Activated CD8-positive, alpha-beta memory T cell treated with anti-CD3 and anti-CD28 coated beads, Interleukin-2, amount 10 ng/mL, durations not matched to agents 7 days and 5 days (primary cell): ENCODE measurements around the gene SLC7A1. TPM values are rescaled to one million over a fixed set of nuclear protein-coding genes. Genes with fewer than 3 reads are reported as not detected.

Experiments used
- ATAC-seq: fragments of 150-1000 bp; cut with Tn5 transposase; one replicate; pipeline ENCODE4 v1.10.0; 2021; ENCODE audit warnings: moderate library complexity
- CTCF ChIA-PET: fragments of 350-600 bp; sonication (Branson Sonifier 250); formaldehyde crosslinking; loops from one replicate; lab custom pipeline; 2021; ENCODE audit warnings: antibody characterized with exemption; lab: Charles Lee
- DNase-seq: peaks from one replicate; pipeline ENCODE4 v3.0.0-alpha.2; 2020
- H3K27ac Mint-ChIP-seq: one replicate; pipeline ENCODE4 v1.8.0; 2021; ENCODE audit warnings: mild to moderate bottlenecking, mixed read lengths
- H3K27me3 Mint-ChIP-seq: one replicate; pipeline ENCODE4 v1.8.0; 2021; ENCODE audit warnings: mixed read lengths
- H3K36me3 Mint-ChIP-seq: one replicate; pipeline ENCODE4 v1.8.0; 2021; ENCODE audit warnings: mild to moderate bottlenecking, mixed read lengths
- H3K4me1 Mint-ChIP-seq: one replicate; pipeline ENCODE4 v1.8.0; 2021; ENCODE audit warnings: mixed read lengths
- H3K4me3 Mint-ChIP-seq: one replicate; pipeline ENCODE4 v1.8.0; 2021; ENCODE audit warnings: mild to moderate bottlenecking, moderate library complexity, mixed read lengths
- H3K9me3 Mint-ChIP-seq: one replicate; pipeline ENCODE4 v1.8.0; 2022; ENCODE audit warnings: low read depth, mixed read lengths
- total RNA-seq, 2 experiments: library from RNA; stranded (reverse); gene quantifications; one replicate each; pipeline ENCODE4 v1.2.3, GENCODE V29; 2021

Gene SLC7A1
- total RNA-seq, 2 experiments from 2014 or later = 101 to 105 TPM

DNA sequence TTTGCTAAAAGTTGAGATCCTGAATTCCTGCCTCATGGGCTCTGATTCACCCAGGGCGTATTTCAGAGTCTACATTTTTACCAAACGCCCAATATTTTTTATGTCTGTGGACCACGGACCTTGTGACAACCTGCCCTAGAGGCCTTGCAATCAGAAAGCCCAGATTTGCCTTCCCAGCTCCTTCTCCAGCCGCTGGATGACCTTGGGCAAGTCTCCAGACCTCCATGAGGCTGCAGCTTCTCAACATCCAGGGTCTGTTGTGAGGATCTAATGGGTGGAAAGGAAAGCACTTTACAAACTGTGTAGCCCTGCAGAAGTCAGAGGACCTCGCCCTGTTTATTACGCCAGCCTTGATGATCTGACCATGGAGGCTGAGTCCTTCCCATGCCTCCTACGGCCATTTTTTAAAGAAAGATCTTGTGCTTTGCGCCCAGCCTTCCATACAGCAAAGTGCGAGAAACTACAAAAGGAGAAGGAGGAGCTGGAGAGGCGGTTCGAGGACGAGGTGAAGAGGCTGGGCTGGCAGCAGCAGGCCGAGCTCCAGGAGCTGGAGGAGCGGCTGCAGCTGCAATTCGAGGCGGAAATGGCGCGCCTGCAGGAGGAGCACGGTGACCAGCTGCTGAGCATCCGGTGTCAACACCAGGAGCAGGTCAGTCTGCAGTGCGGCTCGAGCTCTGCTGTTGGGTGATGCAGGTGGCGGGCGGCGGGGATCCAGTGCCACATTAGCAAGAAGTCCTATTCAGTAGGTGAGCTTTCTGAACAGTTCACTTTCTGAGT is 115.6 kb downstream of the SLC7A1 start:
- H3K36me3 Mint-ChIP-seq = no peaks in the 10 kb centered on the region
- no peak for DNase-seq
- no peak for ATAC-seq
- H3K4me3 Mint-ChIP-seq = no peak overlapping the region
- H3K4me1 Mint-ChIP-seq = no peaks in the 10 kb centered on the region
- CTCF ChIA-PET = interaction anchor here (1.0 kb wide), 1 partner anchor 28 kb away, joined by 4 read pairs; no protein-coding TSS in a partner anchor
- peaks cover 16% of the 10 kb centered on the region for H3K27me3 Mint-ChIP-seq
- no peaks in the 10 kb centered on the region for H3K9me3 Mint-ChIP-seq
- no peak overlapping the region for H3K27ac Mint-ChIP-seq

DNA sequence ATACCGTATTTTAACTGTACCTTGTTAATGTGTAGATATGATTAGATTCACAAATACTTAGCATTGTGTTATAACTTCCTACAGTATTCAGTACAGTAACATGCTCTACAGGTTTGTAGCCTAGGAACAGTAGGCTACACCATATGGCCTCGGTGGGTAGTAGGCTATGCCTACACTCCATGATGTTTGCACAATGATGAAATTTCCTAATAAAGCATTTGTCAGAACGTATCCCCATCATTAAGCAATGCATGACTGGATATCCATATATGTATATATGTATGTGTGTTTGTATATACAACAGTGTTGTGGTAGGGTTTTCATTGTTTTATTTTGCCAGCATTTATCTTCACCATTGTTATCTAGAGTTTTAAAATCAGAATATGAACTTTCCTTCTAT is 119.4 kb downstream of the SLC7A1 start:
- Mint-ChIP-seq H3K4me1 (no peaks in the 10 kb centered on the region), H3K27me3 (peaks cover 14% of the 10 kb centered on the region), H3K27ac (no peak overlapping the region), H3K9me3 (no peaks in the 10 kb centered on the region), H3K36me3 (no peaks in the 10 kb centered on the region), H3K4me3 (no peak overlapping the region)
- no peak for DNase-seq
- CTCF ChIA-PET = no interaction called here
- no peak for ATAC-seq

DNA sequence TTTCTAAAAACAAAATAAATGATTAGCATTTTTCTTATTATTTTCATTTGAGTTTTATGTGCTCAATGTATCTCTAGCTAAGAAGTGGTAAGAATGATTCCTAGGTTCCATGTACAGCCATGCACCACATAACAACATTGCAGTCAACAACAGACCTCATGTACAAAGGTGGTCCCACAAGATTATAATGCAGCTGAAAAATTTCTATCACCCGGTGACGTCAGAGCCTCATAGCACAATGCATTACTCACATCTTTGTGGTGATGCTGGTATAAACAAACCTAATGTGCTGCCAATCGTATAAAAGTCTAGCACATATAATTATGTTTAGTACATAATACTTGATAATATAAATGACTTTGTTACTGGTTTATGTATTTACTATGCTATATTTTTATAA is 120.5 kb downstream of the SLC7A1 start:
- DNase-seq = no peak
- Mint-ChIP-seq H3K27me3 (peaks cover 11% of the 10 kb centered on the region), H3K9me3 (no peaks in the 10 kb centered on the region), H3K4me1 (no peaks in the 10 kb centered on the region), H3K4me3 (no peak overlapping the region), H3K27ac (no peak overlapping the region), H3K36me3 (no peaks in the 10 kb centered on the region)
- no peak for ATAC-seq
- CTCF ChIA-PET = interaction anchor here (4.0 kb wide), 1 partner anchor 33 kb away, joined by 16 read pairs; no protein-coding TSS in a partner anchor

DNA sequence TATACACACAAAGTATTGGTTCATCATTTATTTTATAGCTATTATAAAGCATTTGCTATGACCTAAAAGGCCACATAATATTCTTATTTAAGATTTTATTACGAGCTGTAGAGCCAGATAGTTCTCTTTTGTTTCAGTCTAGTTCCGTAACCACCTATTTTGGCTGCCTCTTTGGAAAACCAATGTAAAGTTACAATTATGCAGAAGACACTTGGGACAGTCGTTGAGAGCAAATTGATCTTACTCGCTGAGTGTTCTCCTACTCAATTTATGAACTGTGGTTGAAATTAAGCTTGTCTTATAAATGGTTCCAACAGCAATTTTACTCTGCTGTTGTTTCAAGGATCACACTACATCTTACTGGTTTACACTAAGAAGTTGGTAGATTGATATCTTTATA is 122.3 kb downstream of the SLC7A1 start:
- peaks cover 11% of the 10 kb centered on the region for H3K27me3 Mint-ChIP-seq
- no peaks in the 10 kb centered on the region for H3K4me1 Mint-ChIP-seq
- no peaks in the 10 kb centered on the region for H3K36me3 Mint-ChIP-seq
- H3K27ac Mint-ChIP-seq = no peak overlapping the region
- ATAC-seq (no peak), DNase-seq (no peak)
- no peak overlapping the region for H3K4me3 Mint-ChIP-seq
- H3K9me3 Mint-ChIP-seq = no peaks in the 10 kb centered on the region
- CTCF ChIA-PET = interaction anchor here (0.7 to 4.0 kb wide), 7 partner anchors 11 to 241 kb away, joined by 3 to 16 read pairs (median 6); no protein-coding TSS in a partner anchor

DNA sequence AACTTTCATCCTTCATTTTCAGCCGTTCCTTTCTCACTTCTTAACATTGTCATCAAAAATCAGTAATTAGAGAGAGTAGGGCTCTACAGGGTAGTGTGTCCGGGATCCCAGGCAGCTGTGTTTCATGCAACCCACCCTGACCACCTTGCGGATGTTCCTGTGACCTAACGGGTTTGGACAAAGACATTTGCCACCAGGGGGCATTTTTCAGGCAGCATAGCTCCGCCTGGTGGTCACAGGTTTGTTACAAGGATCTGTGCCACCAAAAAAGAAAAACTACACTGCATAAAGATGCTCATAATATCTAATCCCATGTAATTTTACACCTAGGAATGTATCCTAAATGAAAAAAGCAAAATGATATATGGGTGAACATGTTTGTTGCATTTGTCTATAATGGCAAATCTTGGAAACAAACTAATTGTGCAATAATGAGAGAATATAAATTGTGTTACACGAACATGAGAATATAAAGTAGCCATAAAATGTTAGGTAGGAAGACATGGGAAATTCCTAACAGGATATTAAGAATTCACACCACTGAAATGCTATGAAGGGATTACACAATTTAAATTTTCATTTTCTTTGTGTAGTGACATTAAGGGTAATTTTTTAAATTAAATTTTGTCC is 123.0 kb downstream of the SLC7A1 start:
- no peak for ATAC-seq
- CTCF ChIA-PET = interaction anchor here (0.5 to 4.0 kb wide), 13 partner anchors 11 to 813 kb away, joined by 3 to 16 read pairs (median 3); partner anchors contain the start of gene POMP
- no peaks in the 10 kb centered on the region for H3K9me3 Mint-ChIP-seq
- H3K4me3 Mint-ChIP-seq = no peak overlapping the region
- peak; percentile 67 for DNase-seq
- peaks cover 2% of the 10 kb centered on the region for H3K4me1 Mint-ChIP-seq
- H3K27ac Mint-ChIP-seq = no peak overlapping the region
- peaks cover 13% of the 10 kb centered on the region for H3K27me3 Mint-ChIP-seq
- no peaks in the 10 kb centered on the region for H3K36me3 Mint-ChIP-seq

DNA sequence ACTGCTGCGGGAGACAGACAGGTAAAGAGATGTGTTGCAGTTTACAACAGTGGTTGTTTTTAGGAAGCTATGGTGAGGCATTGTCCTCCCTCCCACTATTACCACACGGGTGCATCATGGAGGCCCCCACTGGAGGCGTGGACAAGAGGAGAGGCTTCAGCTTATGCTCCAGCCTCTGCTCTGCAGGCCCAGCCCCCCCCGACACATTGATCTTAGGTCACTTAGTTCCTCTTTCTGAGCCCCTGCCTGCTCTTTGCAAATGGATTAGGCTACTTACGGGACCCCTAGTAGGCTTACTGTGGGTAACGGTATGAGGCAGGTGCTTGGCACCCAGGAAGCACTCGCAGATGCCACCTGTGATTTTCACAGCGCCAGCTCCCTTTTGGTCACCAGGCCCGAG is 123.9 kb downstream of the SLC7A1 start:
- no peak overlapping the region for H3K4me3 Mint-ChIP-seq
- H3K9me3 Mint-ChIP-seq = no peaks in the 10 kb centered on the region
- ATAC-seq (no peak), DNase-seq (no peak)
- CTCF ChIA-PET = interaction anchor here (0.5 to 3.2 kb wide), 9 partner anchors 11 to 813 kb away, joined by 3 to 11 read pairs (median 3); partner anchors contain the start of gene POMP
- no peaks in the 10 kb centered on the region for H3K36me3 Mint-ChIP-seq
- H3K27ac Mint-ChIP-seq = no peak overlapping the region
- peaks cover 6% of the 10 kb centered on the region for H3K27me3 Mint-ChIP-seq
- H3K4me1 Mint-ChIP-seq = peaks cover 5% of the 10 kb centered on the region

DNA sequence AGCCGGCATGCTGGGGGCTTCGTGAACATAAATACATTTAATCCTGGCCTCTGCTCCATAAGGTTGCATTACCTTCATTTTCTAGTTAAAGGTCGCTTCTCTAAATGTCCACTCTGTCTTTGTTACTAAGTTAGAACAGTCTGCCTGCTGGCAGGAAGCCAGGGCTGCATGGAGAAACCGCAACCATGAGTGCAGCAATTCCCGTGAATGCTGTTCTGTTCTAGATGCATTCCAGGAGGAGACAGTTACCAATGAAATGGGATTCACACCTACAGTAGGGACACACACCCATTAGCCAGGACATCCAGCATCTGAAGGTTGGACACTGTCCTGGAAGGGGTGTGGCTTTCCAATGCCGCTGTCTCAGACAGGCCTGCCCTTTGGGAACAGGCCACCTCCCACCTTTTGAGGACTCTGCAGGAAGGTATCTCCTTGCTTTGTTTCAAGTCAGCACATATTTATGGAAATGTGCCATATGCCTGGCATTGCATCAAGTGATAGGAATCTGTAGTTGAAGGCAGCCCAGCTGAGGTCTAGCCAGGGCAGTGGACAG is 129.7 kb downstream of the SLC7A1 start:
- Mint-ChIP-seq H3K4me1 (peaks cover 5% of the 10 kb centered on the region), H3K9me3 (no peaks in the 10 kb centered on the region), H3K36me3 (no peaks in the 10 kb centered on the region), H3K4me3 (no peak overlapping the region), H3K27me3 (peaks cover 10% of the 10 kb centered on the region), H3K27ac (no peak overlapping the region)
- CTCF ChIA-PET = no interaction called here
- DNase-seq (no peak), ATAC-seq (no peak)

DNA sequence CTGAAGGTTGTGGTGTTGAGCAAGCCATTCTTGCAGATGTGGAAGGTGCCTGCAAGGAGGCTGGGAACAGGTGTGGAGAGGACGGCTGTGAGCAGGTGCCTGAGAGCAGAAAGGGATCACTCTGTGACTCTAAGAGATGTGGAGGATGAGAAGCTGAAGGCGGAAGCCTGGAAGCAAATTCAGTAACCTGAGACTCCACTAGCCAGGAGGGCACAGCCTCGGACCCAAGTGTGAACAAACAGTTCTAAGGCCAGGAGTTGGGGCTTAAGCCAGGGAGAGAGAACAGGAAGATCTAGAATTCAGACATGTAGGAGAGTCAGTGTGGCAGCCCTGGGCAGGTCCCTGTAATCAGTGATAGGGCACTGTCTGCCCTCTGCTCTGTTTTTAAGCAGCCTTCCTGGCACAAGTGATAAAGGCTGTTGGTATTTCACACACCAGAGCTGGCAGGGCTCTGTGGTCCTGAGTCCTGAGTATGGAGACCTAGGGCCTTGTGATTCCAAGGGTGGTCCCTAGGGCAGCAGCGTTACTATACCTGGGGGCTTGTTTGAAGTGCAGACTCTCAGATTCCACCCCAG is 131.3 kb downstream of the SLC7A1 start:
- no peak for ATAC-seq
- H3K27ac Mint-ChIP-seq = no peak overlapping the region
- CTCF ChIA-PET = no interaction called here
- no peak for DNase-seq
- H3K27me3 Mint-ChIP-seq = peaks cover 19% of the 10 kb centered on the region
- H3K4me1 Mint-ChIP-seq = peaks cover 5% of the 10 kb centered on the region
- H3K4me3 Mint-ChIP-seq = no peak overlapping the region
- H3K36me3 Mint-ChIP-seq = no peaks in the 10 kb centered on the region
- no peaks in the 10 kb centered on the region for H3K9me3 Mint-ChIP-seq

DNA sequence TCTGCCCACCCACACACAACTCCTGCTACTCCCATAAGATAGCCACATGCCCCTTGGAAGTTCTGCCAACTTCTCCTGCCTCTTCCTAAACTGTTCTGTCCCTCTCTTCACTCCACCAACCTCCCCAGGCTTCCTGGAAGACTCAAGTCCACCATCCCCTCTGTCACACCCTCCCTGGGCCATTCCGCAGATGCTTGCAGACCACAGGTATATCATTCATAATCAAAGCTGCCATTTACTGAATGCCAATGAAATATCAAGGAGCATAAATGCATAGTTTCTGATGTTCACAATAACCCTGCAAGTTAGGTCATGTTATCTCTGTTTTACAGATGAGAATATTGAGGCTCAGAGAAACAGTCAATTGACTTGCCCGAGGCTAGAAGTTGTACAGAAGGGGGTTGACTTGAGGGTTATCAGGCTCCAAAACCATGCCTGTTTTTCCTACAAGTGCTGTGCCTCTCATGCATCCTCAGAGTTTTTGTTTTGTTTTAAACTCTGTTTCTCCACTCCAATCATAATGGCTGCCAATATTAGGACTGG is 135.6 kb downstream of the SLC7A1 start:
- Mint-ChIP-seq H3K36me3 (no peaks in the 10 kb centered on the region), H3K4me1 (no peaks in the 10 kb centered on the region), H3K4me3 (no peak overlapping the region), H3K9me3 (no peaks in the 10 kb centered on the region), H3K27ac (no peak overlapping the region), H3K27me3 (peaks cover 29% of the 10 kb centered on the region)
- no peak for ATAC-seq
- DNase-seq = peak; percentile 15
- CTCF ChIA-PET = interaction anchor here (2.4 kb wide), 1 partner anchor 13 kb away, joined by 6 read pairs; no protein-coding TSS in a partner anchor
